RWPE1 (cell line): Measurements from ENCODE around the gene PDCD6IP.
A peak's percentile ranks its signal among the peaks of the same experiment; 100 is the strongest.

ENCODE experiments used
- CTCF ChIA-PET: fragments of 350-600 bp; sonication (Branson Sonifier 250); formaldehyde crosslinking; extraction: SDS; loops from one replicate; lab custom pipeline; 2021; lab: Yijun Ruan, JAX
- POLR2A ChIA-PET: fragments of 400-600 bp; formaldehyde crosslinking; extraction: SDS; loops from one replicate; lab custom pipeline; 2020; ENCODE audit warnings: antibody characterized with exemption; ENCODE audit not compliant: low non-redundant PET; lab: Yijun Ruan, JAX
- DNase-seq: peaks from one replicate; pipeline ENCODE4 v3.0.0; 2012; ENCODE audit warnings: low spot score
- H3K27ac ChIP-seq: fragments of 450-650 bp; 2 replicates; pipeline ENCODE4 v1.5.1; 2017
- TF ChIP-seq, protein P1 (sequence below): fragments of 450-650 bp; conservative IDR thresholded peaks from 2 replicates; pipeline ENCODE4 v1.5.1; 2017; ENCODE audit warnings: low read depth, mild to moderate bottlenecking

Gene PDCD6IP

GRCh38 chr3:33884701-33885100 lies 86.3 kb downstream of the PDCD6IP start:
- POLR2A ChIA-PET, result no interaction called here
- CTCF ChIA-PET, result no interaction called here
- DNase-seq, result no peak
- H3K27ac ChIP-seq, result no peak overlapping the region
- TF ChIP-seq, protein P1, sequence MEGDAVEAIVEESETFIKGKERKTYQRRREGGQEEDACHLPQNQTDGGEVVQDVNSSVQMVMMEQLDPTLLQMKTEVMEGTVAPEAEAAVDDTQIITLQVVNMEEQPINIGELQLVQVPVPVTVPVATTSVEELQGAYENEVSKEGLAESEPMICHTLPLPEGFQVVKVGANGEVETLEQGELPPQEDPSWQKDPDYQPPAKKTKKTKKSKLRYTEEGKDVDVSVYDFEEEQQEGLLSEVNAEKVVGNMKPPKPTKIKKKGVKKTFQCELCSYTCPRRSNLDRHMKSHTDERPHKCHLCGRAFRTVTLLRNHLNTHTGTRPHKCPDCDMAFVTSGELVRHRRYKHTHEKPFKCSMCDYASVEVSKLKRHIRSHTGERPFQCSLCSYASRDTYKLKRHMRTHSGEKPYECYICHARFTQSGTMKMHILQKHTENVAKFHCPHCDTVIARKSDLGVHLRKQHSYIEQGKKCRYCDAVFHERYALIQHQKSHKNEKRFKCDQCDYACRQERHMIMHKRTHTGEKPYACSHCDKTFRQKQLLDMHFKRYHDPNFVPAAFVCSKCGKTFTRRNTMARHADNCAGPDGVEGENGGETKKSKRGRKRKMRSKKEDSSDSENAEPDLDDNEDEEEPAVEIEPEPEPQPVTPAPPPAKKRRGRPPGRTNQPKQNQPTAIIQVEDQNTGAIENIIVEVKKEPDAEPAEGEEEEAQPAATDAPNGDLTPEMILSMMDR, result no peak

DNA sequence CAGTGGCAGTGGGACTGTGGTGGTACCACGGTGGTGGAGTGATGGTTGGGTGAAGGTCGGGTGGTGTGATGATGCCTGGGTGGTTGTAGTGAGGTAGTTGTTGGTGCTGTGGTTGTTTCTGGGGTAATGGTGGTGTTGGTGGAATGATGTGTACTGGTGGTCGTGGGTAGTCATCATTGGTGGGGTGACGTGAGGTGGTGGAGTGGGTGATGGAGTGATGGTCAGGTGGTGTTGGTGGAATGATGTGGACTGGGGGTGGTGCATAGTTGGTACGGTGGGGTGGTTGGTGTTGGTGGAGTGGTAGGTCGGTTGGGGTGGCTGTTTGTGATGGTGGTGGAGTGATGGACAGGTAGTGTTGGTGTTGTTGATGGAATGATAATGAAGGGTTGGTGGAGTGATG lies 87.1 kb downstream of the PDCD6IP start:
- ChIA-PET POLR2A (no interaction called here), CTCF (no interaction called here)
- no peak overlapping the region for H3K27ac ChIP-seq
- TF ChIP-seq, protein P1, result no peak
- DNase-seq, result no peak

GRCh38 chr3:33886015-33886414 lies 87.6 kb downstream of the PDCD6IP start:
- TF ChIP-seq, protein P1, result no peak
- H3K27ac ChIP-seq, result no peak overlapping the region
- peak; percentile 20 for DNase-seq
- ChIA-PET POLR2A (no interaction called here), CTCF (interaction anchor here (0.7 kb wide), 1 partner anchor 1752 kb away, joined by 4 read pairs; no protein-coding TSS in a partner anchor)

DNA sequence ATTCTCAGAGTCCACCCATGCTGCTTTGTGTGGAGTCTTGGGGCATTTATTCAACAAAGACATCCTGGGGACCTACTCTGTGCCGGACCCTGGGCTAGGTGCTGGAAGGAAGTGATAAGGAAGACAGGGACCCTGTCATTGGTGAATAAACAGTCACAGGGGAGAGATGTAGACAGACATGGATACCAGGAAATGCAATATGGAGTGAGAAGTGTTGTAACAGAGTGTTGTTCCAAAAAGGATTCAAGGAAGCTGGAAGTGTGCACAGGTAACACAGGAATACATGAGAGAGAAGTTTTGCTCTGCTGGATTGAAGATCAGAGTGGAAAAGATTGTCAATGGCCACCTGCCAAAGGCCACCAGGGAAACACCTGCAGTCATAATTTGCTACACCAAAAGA lies 89.0 kb downstream of the PDCD6IP start:
- DNase-seq, result no peak
- CTCF ChIA-PET, result no interaction called here
- POLR2A ChIA-PET, result no interaction called here

GRCh38 chr3:33889394-33890039 lies 91.1 kb downstream of the PDCD6IP start:
- POLR2A ChIA-PET, result no interaction called here
- DNase-seq, result no peak
- CTCF ChIA-PET, result no interaction called here
- no peak overlapping the region for H3K27ac ChIP-seq
- TF ChIP-seq, protein P1, result no peak

More for the DNA sequence above, 89.0 kb downstream of the PDCD6IP start:
- H3K27ac ChIP-seq, result no peak overlapping the region
- TF ChIP-seq, protein P1, result no peak

DNA sequence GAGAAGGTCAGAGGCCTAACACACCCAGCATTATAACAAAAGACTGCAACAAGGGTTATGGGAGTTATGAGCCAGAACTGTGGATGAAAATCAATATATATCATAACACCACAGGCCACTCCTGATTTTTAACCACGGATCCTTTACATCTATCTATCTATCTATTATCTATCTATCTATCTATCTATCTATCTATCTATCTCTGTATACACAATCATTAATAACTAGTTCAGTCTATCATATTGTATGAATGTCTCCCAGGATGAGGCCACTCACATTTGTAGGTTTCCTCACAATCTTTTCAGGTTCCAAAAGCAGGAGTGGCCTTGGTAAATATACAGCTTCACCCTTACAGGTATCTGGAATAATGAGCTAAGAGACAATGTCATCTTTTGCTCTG lies 94.2 kb downstream of the PDCD6IP start:
- TF ChIP-seq, protein P1, result no peak
- no peak for DNase-seq
- no peak overlapping the region for H3K27ac ChIP-seq
- ChIA-PET CTCF (no interaction called here), POLR2A (no interaction called here)
